HepG2 (cell line): Measurements from ENCODE around the gene SPN. TPM values are rescaled to one million over a fixed set of nuclear protein-coding genes. Genes with fewer than 3 reads are reported as not detected.

Experiments
- ATF3 ChIP-seq: sonication (generic); formaldehyde crosslinking; IDR thresholded peaks from 2 replicates; pipeline ENCODE4 v1.4.0; 2020; ENCODE audit warnings: missing genetic modification reagents
- E2F1 ChIP-seq: sonication (generic); formaldehyde crosslinking; IDR thresholded peaks from 2 replicates; pipeline ENCODE4 v1.5.0; 2020; ENCODE audit warnings: missing genetic modification reagents
- EP300 ChIP-seq, 3 experiments: sonication (generic) in 1 of 3; formaldehyde crosslinking in 1 of 3; IDR thresholded peaks; 2 replicates each; pipeline versions ENCODE4 v1.5.1 to v1.6.1; 2011 to 2020; ENCODE audit warnings: low read depth in 2 of 3, low read length in 2 of 3, borderline replicate concordance in 1 of 3, improper control_type of control experiment in 1 of 3, mild to moderate bottlenecking in 1 of 3, missing genetic modification reagents in 1 of 3, moderate library complexity in 1 of 3
- IKZF5 ChIP-seq: IDR thresholded peaks from 2 replicates; pipeline ENCODE4 v1.6.1; 2018; ENCODE audit warnings: missing genetic modification reagents, mild to moderate bottlenecking, missing compliant biosample characterization
- MAZ ChIP-seq, 2 experiments: sonication (generic) in 1 of 2; formaldehyde crosslinking in 1 of 2; IDR thresholded peaks; 2 replicates each; pipeline versions ENCODE4 v1.5.0 to v1.6.1; 2012 to 2020; ENCODE audit warnings: low read depth in 2 of 2, mild to moderate bottlenecking in 2 of 2, borderline replicate concordance in 1 of 2, improper control_type of control experiment in 1 of 2, low read length in 1 of 2, missing genetic modification reagents in 1 of 2, moderate library complexity in 1 of 2
- NR2F6 ChIP-seq, 2 experiments: IDR thresholded peaks; 2 replicates each; pipeline ENCODE4 v1.6.1; 2016; ENCODE audit warnings: antibody characterized with exemption in 1 of 2, mild to moderate bottlenecking in 1 of 2
- PAXIP1 ChIP-seq: sonication (generic); formaldehyde crosslinking; conservative IDR thresholded peaks from 2 replicates; pipeline ENCODE4 v1.4.0; 2020; ENCODE audit warnings: mild to moderate bottlenecking, missing genetic modification reagents, moderate library complexity
- POGZ ChIP-seq: sonication (generic); formaldehyde crosslinking; IDR thresholded peaks from 2 replicates; pipeline ENCODE4 v1.4.0; 2020; ENCODE audit warnings: mild to moderate bottlenecking, missing genetic modification reagents
- TAF1 ChIP-seq: sonication (generic); formaldehyde crosslinking; IDR thresholded peaks from 2 replicates; pipeline ENCODE4 v1.4.0; 2020; ENCODE audit warnings: missing genetic modification reagents
- TGIF2 ChIP-seq: IDR thresholded peaks from 2 replicates; pipeline ENCODE4 v1.6.1; 2016; ENCODE audit warnings: control low read depth, missing compliant biosample characterization
- ZBTB38 ChIP-seq: sonication (generic); formaldehyde crosslinking; IDR thresholded peaks from 2 replicates; pipeline ENCODE4 v1.5.1; 2020; ENCODE audit warnings: mild to moderate bottlenecking, missing genetic modification reagents
- ZNF609 ChIP-seq: sonication (generic); formaldehyde crosslinking; IDR thresholded peaks from 2 replicates; pipeline ENCODE4 v1.4.0; 2020; ENCODE audit warnings: mild to moderate bottlenecking, missing genetic modification reagents, borderline replicate concordance
- ZNF777 ChIP-seq: sonication (generic); formaldehyde crosslinking; IDR thresholded peaks from 2 replicates; pipeline ENCODE4 v1.4.0; 2020; ENCODE audit warnings: missing genetic modification reagents
- polyA plus RNA-seq, 8 experiments: library from polyadenylated mRNA; depleted of rRNA in 3 of 8; stranded (reverse) in 7 of 8; unstranded in 1 of 8; fragments of >200 nt; fragmentation: Illumina TruSeq in 4 of 8; extraction: Trizol in 4 of 8; gene quantifications; 2 replicates each; pipeline versions ENCODE4 v1.2.1 to v1.2.3, GENCODE V29; 2011 to 2016; ENCODE audit warnings: low read depth in 4 of 8, missing spikeins in 1 of 8, mixed read lengths in 1 of 8; ENCODE audit not compliant: insufficient read depth in 1 of 8
- total RNA-seq, 5 experiments: library from RNA; depleted of rRNA; stranded (reverse); fragments of >200 nt; fragmentation: Illumina TruSeq; extraction: Trizol; gene quantifications; 2 replicates each; pipeline ENCODE4 v1.2.3, GENCODE V29; 2016; ENCODE audit warnings: low read depth in 1 of 5

The SPN gene
- total and polyA plus RNA-seq, 2 of the 13 experiments (the other 11 are each of a cell fraction or from before 2014, with no cell fraction given): 0.22 to 1.6 TPM

GRCh38 chr16:29614691-29615314, 48.2 kb upstream of the SPN start (continued):
- TF ChIP-seq NR2F6 (IDR thresholded peaks at IDR 0.05) (peak; percentile 59; the same call in 1 of the 2 replicates), NR2F6 (CRISPR knock-in tag; IDR thresholded peaks at IDR 0.05) (peak; percentile 87), ZBTB38 (CRISPR knock-in tag) (peak; percentile 80; the same call in 1 of the 2 replicates), TGIF2 (CRISPR knock-in tag) (peak; percentile 76), ZNF609 (CRISPR knock-in tag) (peak; percentile 70; the same call in 1 of the 2 replicates), ZNF777 (peak; percentile 49; the same call in 1 of the 2 replicates), IKZF5 (peak; percentile 86; the same call in 1 of the 2 replicates), ATF3 (CRISPR knock-in tag) (peak; percentile 75), E2F1 (CRISPR knock-in tag) (0 out of 2 replicates have a peak, but pooled peaks have one; percentile 38), POGZ (CRISPR knock-in tag) (0 out of 2 replicates have a peak, but pooled peaks have one; percentile 36), EP300 (IDR thresholded peaks at IDR 0.05; ENCODE audit: low read depth in 2 of 2, low read length in 2 of 2) (peak in 1 of 2 experiments; percentile 54; a peak in 3 of 4 replicates), EP300 (CRISPR knock-in tag; IDR thresholded peaks at IDR 0.05; ENCODE audit: borderline replicate concordance) (peak; percentile 67; the same call in 1 of the 2 replicates), TAF1 (CRISPR knock-in tag) (peak; percentile 67), PAXIP1 (CRISPR knock-in tag) (peak; percentile 79), MAZ (IDR thresholded peaks at IDR 0.05; ENCODE audit: borderline replicate concordance, low read depth, low read length) (peak; percentile 85), MAZ (CRISPR knock-in tag; IDR thresholded peaks at IDR 0.05; ENCODE audit: low read depth) (0 out of 2 replicates have a peak, but pooled peaks have one; percentile 34)
